Panc1 (cell line): ENCODE data around the gene FAM83B.

Experiments
- CTCF ChIP-seq: fragments of 450-650 bp; IDR thresholded peaks from 2 replicates; pipeline ENCODE4 v1.5.1; 2017; ENCODE audit warnings: mild to moderate bottlenecking
- POLR2AphosphoS5 ChIP-seq: IDR thresholded peaks from 2 replicates; pipeline ENCODE4 v1.6.1; 2012; ENCODE audit warnings: mild to moderate bottlenecking, low read depth, low read length, moderate library complexity
- REST ChIP-seq, 2 experiments: IDR thresholded peaks; 2 replicates each; pipeline ENCODE4 v1.6.1; 2011 to 2012; ENCODE audit warnings: low read depth in 2 of 2, control low read depth in 1 of 2, low read length in 1 of 2, mild to moderate bottlenecking in 1 of 2, moderate library complexity in 1 of 2; ENCODE audit not compliant: insufficient read depth in 1 of 2
- TCF7L2 ChIP-seq: IDR thresholded peaks from 2 replicates; pipeline ENCODE4 v1.6.1; 2011; ENCODE audit warnings: mild to moderate bottlenecking, low read depth, low read length, inconsistent platforms

DNA sequence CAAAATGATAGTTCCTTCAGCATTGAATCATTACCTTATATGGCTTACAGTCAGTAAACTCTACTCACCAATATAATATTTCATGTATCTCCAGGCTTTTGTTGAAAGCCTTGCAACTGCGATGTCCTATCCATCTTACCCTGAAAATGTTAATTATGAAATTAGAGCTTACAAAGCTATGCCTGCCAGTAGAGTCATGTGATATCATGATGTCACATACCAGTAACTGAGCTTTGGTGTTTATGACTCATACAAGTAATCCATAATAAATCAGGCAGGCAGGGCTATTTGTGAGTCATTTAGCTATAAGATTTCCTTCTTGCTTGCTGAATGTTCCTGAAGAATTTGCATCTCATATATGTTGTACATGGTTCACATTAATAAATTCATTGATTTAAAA lies 44.9 kb upstream of the FAM83B start:
- TF ChIP-seq CTCF: no peak
- TF ChIP-seq POLR2AphosphoS5: no peak
- no peak for TF ChIP-seq REST (IDR thresholded peaks at IDR 0.05; ENCODE audit: insufficient read depth in 1 of 2, low read depth in 2 of 2, low read length in 1 of 2)
- no peak for TF ChIP-seq TCF7L2
